ENCODE measurements around the gene NEK8.
"Not testable (repeated sequence)": the region's sequence is repeated elsewhere in the genome, so short reads cannot be mapped to it uniquely, and the experiment has no call there.

Gene NEK8

DNA sequence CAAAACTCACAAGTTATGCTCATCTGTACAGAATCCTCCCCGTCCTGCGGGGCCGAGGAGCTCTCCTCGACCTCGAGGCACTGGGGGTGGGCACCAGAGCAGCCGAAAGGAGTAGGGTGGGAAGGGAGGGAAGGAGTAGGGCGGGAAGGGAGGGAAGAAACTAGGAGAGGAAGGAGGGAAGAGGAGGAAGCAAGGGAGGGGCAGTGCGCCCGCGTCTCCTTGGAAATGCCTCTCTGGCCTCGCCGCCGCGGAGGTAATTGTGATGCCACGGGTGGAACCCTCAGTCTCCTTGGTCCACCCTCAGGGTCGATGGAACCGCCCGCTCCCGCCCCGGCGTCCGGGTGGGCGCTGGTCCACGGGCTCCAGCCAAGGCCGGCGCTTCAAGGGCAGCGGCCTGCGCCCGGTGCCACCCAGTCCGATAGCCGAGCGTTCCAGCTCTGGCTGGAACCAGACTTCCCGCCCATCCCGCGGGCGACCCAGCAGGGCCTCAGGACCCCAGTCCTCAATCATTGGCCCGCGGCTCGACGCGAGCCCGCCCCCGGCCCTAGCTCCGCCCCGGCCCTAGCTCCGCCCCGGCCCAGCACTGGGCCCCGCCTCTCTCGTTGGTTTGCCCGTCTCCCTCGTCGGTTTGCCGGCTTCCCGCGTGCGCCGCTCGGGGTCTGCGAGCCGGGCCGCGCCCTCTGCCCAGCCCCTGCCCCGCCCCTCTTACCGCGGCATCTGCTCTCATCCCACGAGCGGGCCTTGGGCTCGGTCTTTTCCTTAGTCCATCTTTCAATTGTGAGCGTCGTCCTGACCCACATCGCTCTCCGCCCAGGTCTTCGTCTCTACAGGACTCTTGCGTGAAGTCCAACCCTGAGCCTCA, 17.5 kb upstream of the NEK8 start:
- DNase-seq, result peak; percentile 92

DNA sequence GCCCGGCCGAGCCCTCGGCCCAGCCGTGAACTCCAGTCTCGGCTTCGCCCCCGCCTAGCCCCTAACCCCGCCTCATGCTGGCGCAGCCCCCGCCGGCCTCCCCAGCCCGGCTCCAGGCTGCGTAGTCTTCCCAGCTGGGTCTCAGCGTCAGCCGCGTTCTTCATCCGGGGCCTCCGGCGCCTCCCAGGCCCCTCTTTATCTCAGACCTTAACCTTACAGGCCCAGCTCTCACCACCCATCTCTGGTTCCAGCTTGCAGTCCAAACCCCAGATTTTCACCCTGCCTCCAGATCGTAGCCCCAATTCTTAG, 16.9 kb upstream of the NEK8 start, which contains the start of gene PROCA1:
Gene PROCA1 (minus strand): TSS at position 166 of the 309 bp plus-strand sequence. CDS start 228 bp downstream, outside the sequence.
- no peak for DNase-seq

DNA sequence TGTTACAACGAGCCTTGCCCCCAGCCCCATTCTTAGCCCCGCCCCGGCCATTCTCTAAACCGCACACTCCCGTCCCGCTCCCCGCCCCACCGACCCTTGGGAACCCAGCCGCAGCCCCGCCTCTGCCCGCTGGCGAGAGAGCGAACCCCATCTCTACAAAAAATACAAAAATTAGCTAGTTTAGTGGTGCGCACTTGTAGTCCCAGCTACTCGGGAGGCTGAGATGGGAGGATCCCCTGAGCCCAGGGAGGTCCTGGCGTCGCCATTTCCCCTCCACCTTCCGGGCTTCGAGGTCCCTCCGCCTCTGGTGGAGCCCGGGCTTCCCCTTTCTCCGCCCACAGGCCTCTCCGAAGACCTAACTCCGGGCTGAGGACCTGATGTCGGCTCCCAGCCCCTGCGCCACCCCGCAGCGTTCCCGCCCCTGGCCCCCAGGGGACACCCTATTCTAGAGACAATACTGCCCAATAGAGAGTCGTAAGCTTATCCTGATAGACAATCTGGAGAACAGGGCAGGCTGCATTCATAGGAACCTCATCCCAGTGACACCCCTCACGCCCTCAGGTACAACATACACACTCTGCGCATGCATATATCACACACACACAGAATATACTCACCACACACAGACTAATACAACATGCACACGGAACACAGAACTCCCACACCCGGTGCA, 16.4 kb upstream of the NEK8 start:
- peak; percentile 46 for DNase-seq

GRCh38 chr17:28712705-28713415, 15.7 kb upstream of the NEK8 start:
- no peak for DNase-seq

DNA sequence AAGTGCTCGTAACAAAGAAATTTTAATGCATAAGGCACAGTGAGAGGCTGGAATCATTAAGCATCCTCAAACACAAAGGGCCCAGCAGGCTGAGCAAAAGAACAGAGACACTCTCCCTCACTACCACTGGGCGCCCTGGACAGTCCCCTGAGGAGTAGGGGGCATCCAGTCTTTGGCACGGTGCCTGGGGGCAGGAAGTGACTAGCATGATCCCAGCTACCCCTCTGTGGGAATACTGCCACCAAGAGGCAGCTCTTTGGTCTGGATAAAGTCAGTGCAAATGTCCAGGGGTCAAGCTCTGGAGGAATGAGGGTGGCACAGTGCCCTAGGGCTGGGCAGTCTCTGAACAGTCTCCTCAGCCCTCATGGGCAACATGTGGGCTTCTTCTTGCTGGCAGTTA, 14.3 kb upstream of the NEK8 start:
- DNase-seq, result no peak

DNA sequence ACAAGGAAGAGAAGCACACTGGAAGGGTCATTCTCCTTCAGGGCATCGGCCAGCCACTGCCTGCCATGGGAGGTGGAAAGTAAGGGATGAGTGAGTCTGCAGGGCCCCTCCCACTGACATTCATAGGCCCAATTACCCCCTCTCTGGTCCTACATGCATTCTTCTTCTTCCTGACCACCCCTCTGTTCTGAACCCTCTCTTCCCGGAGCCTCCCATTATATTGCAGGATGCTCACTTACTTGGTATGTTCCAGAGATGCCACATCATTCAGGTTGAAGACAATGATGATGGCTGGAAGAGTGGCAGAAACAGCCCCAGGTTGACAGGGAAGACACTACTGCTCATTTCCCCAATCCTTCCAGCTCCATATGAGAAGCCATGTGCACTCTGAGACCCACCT, 13.4 kb upstream of the NEK8 start:
- no peak for DNase-seq

DNA sequence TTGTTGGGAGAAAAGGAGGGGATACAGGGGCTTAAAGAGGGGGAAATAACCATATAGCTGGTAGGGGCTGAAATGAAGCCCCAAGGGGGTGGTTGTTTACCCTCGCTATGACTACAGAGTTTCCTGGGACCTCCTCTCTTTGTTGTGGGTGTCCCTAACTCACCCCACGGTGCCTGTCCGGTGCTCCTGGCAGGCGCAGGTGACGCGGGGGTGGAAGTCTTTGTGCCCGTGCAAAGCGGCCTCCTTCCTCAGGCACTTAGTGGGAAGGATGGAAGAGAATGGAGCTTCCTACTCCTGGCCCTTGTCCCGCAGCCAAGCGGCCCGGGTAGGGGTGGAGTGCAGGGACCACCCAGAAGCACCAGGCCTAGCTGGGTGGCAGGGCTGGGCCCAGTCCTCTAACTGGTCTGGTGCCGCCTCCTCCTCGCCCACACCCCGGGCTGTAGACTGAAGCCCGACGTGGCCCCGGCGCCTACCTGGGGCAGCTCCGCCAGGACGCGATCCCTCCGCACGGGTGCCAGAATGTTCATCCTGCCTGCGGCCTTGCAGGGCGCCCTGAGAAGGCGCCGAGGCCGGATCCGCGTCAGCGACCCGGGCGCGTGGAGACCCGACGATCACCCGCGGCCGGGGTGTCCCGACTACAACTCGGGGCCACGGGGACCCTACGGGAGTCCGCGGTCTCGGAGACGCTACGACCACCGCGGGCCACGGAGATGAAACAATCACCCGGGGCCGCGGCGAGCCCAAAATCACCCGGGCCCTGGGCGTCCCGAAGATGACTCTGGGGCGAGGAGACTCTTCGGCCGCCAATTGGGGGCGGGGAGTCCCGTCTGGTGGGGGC, 11.6 kb upstream of the NEK8 start:
- DNase-seq, result peak; percentile 37

DNA sequence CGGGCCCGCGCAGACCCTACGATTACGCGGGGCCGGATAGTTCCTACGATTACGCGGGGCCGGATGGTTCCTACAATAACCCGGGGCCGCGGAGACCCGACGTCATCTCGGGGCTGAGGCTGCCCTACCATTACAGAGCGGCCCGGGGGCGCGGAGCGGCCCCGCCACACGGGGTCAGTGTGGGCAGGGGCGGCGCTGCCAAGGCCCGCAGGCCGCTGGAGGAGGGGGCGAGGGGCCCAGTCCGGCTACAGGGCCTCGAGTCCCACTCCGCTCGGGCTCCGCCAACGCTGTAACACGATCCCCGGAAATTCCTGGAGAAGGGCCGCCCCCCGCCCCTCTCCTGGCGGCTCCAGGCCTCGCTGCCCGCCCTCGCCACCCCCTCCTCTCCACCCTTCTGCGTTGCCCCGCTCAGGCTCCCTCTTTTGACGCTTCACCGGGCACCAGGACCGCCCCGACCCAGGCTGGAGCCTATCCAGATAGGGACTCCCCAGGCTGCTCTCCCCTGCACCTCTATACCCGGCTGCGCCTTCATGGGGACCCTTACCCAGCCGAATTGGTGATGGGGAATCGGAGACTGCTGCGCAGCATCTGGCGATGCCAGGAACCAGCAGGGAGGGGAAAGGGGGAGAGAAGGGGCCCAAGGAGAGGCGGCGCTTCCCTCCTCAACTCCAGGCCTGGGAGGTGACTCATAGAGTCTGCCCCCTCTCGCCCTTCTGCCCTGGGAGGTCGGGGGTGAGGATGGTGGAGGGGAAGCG, 10.8 kb upstream of the NEK8 start, which contains the start of gene RAB34:
Gene RAB34 (minus strand): TSS at position 291 of the 755 bp plus-strand sequence. CDS start 602 bp downstream, outside the sequence.
- DNase-seq, result peak; percentile 94

- peak; percentile 64 for DNase-seq
These were observed 10.1 kb upstream of the NEK8 start for GRCh38 chr17:28718333-28719020.

- DNase-seq, result no peak
These were observed 9.6 kb upstream of the NEK8 start for GRCh38 chr17:28719021-28719433.

DNA sequence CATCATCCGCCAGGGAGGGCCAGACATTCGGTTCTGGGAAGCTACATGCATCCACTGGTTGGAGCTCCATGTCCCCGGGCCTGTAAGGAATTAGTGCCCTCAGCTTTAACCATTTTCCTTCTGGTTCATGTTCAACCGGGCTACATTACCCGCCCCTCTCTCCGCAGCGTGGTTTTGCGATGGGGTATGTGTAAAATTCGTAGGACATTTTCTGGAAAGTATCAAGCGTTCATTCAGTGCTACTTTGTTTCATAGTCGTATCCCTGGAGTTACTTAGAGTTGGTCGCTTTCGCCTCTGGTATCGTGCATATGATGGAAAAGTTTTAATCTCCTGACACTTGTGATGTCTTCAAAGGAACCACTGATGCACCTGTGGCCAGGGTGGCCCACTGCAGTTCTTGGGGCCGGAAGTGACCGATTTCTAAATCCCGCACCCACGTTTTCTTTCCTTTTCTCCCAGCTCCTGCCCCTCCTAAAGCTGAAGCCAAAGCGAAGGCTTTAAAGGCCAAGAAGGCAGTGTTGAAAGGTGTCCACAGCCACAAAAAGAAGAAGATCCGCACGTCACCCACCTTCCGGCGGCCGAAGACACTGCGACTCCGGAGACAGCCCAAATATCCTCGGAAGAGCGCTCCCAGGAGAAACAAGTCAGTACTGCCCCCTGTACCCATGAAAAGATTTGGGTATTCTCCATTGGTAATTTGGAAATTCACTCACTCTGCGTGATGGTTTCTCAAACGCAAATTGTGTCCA, 8.2 kb upstream of the NEK8 start:
- no peak for DNase-seq

GRCh38 chr17:28720997-28721329, 7.6 kb upstream of the NEK8 start:
- not testable (repeated sequence) for DNase-seq

DNA sequence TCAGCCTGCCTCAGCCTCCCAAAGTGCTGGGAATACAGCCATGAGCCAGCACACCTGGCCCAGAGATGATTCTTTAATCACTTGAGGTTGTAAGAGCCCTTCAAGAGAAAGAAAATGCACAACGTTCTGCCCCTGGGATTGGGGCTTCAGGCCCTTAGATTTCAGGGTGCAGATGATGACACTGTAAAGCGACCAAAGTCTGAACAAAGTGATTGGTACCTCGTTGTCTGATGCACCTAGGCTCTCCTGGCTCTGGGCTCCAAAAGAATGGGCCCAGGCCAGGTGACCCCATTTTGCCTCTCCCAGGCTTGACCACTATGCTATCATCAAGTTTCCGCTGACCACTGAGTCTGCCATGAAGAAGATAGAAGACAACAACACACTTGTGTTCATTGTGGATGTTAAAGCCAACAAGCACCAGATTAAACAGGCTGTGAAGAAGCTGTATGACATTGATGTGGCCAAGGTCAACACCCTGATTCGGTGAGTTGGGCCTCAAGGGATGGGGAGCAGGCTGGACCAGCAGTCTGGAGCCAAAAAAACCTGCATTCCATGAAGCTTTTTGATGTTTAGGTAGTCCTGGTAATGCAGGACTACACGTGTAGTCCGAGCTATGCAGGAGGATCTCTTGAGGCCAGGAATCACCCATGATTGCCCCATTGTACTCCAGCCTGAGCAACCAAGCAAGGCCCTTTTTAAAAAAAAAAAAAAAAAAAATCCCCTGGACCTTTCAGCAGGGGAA, 6.0 kb upstream of the NEK8 start:
- no peak for DNase-seq

DNA sequence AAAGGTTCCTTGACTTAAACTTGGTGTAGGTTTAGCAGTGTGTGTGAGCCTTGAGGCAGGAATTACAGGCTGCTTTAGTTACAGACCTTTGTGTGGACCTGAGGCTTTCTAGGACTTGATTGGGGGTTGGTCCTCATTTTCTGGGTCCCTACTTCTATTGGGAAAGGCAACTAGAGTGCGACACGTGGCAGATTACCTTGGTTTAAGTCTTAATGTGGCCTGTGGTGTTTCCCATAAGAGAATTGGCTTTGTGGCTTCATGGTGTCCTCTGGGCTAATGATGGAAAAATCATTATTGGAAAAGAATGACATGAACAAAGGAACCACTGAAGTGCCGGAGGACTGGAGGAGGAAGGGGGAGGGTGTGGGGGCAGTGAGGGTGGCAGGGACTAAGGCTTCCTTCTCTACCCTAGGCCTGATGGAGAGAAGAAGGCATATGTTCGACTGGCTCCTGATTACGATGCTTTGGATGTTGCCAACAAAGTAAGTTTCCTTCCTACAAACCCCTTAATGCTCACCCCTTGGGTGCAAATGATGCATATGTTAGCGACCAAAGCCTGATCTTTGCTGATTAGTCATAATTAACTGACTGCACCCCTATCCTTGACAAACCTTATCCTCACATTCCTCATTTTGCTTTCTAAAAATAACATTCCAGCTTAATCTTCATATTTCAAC, 5.3 kb upstream of the NEK8 start:
- no peak for DNase-seq

- DNase-seq, result not testable (repeated sequence)
These were observed 4.6 kb upstream of the NEK8 start for GRCh38 chr17:28723836-28724499.

DNA sequence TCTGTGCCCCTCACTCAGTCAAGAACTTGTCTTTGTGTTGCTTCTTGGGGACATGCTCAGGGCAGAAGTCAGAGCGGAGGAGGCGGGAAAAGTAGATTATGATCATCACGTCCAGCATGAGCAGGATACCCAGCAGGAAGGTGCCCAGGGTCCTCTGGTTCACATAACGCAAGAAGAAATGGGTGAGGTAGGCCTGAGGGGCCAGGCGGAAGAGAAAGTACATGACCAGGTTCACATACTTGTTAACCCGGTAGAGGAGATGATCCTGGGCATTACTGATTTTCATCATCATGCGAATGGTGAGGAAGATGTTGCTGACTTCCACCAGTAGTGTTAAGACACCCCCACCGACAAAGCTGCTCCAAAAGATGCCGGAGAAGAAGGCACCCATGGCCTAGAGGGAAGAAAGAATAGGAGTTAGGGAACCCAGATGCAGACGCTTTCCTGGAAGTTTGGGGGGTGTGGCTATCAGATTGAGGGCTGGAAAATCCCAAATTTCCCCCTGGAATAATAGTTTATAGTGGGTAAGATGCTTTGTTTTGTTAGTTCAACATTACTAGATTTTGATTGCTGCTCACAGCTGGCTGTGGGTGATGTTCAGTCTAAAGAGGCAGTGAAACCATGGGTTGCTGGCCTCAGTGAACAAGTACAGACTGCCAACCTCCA, 4.0 kb upstream of the NEK8 start:
- DNase-seq, result no peak

- DNase-seq, result peak; percentile 42
These were observed 3.4 kb upstream of the NEK8 start for GRCh38 chr17:28725166-28725659.

Measured in fibroblast of skin of back (primary cell).